Measurements from ENCODE around the gene NHERF1.

NHERF1 gene

DNA sequence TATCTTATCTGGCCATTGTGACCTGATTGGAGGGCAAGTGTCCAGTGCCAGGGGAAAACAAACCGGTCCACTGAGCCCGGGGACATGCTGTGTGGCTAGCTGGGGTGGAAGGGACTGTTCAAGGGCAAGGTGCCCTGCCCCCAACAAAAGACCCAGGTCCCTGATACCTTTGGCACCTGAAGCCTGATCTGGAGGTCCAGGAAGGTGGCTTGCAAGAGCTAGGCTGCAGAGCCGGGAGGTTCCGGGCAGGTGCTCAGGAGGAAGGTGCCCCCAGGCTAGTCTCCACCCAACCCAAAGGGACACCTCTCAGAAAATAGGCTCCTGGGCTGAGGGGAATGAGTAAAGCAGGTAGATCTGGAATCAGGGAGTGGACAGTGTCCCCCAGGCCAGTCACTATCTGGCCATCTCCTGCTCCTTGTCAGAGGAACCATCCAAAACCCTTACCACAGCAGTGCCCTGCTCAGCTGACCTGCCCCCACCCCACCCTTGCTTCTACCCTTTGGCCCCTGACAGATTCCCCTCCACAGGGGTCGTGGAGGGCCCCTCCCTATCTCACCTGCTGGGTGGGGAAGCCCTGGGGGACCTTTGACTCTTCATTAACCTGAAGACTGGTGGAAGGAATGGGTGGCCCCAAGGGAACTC lies 21.5 kb downstream of the NHERF1 start:
- no peak for DNase-seq

GRCh38 chr17:74770498-74771318 lies 22.3 kb downstream of the NHERF1 start:
- DNase-seq: peak; percentile 77

DNA sequence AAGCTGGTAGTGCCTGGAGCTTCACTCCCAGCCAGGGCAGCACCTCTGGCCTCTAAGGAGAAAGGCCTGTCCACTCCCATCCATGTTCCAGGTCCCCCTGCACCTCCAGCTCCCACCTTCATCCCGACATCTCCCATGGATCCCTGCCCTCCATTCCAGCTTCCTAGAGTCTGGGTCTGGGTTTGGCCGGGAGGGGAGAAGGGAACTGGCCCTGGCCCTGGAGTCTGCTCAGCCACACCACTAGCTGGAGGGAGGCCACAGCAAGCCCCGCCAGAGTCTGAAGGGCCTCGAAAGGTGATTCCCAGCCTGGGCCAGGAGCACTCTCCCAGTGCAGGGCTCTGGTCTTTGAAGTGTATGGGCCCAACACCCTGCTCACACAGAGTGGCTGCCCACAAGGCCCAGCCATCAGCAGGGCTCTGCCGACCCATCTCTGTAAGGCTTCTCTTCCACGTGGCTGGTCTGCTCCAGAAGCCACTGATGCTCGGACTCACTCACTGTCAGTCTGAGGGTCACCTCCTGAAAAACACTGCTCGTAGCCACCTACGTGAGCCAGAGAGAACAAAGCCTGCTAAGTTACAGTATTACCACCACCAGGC lies 23.0 kb downstream of the NHERF1 start:
- DNase-seq: no peak

GRCh38 chr17:74772053-74772452 lies 23.6 kb downstream of the NHERF1 start:
- no peak for DNase-seq

DNA sequence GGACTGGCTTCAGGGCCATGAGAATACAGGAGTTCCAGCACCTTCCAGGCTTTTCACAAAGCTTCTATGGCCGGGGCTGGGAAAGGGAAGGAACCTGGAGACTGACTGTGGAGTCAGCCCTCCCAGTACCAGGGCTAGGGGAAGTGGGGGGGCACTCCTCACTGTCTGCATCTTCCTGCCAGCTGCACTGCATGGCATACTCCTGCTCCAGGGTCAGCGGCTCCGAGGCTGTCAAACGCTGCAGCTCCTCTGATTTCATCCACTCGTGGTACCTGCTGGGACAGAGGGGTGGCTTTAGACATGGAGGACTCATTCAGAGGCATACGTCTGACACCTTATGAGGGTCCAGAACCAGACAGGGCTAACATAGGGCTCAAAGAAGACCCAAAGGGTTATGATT lies 25.0 kb downstream of the NHERF1 start:
- DNase-seq: no peak

DNA sequence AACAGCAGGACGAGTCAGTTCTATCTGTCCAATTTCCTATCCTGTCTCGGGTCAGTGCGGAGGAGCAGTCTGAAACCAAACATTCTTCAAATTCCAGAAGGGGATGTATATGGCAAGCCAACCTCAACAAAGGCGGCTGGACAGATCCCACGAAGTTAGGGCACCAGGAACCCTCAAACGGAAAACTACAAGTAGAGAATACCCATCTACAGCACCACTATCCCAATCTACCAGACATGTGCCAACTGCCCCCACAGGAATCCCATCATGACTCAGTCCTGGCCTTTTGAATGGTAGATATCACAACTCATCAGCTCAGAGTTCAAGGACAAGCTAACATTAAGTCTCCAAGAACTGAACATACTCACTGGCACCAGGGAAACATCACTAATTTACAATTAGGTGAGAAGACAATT lies 25.5 kb downstream of the NHERF1 start:
- no peak for DNase-seq

DNA sequence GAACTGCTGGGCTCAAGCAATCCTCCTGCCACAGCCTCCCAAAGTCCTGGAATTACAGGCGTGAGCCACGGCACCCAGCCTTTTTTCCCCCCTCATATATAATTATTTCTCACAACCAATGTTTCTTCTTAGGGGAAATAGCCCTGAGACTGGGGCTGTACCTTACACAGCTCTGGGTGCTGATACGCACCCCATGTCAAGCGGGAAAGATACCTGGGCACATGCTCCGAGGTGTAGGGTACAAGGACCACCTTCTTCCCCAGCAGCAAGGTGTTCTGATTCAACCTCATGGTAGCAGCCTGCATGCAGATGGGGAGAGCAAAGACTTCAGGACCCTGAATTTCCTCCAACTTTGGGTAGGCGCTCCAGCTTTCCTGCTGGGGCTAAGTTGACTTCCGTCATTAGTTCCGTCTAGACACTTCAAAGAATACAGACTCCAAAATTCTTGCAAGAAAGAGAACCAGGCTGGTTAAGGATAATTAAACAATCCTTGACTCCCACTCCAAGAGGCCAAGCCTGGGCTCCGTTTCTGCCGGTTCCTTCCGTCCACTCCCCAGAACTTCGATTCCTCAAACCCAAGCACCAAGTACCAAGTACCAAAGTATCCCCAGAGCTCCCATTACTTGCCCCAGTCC lies 27.1 kb downstream of the NHERF1 start:
- no peak for DNase-seq

DNA sequence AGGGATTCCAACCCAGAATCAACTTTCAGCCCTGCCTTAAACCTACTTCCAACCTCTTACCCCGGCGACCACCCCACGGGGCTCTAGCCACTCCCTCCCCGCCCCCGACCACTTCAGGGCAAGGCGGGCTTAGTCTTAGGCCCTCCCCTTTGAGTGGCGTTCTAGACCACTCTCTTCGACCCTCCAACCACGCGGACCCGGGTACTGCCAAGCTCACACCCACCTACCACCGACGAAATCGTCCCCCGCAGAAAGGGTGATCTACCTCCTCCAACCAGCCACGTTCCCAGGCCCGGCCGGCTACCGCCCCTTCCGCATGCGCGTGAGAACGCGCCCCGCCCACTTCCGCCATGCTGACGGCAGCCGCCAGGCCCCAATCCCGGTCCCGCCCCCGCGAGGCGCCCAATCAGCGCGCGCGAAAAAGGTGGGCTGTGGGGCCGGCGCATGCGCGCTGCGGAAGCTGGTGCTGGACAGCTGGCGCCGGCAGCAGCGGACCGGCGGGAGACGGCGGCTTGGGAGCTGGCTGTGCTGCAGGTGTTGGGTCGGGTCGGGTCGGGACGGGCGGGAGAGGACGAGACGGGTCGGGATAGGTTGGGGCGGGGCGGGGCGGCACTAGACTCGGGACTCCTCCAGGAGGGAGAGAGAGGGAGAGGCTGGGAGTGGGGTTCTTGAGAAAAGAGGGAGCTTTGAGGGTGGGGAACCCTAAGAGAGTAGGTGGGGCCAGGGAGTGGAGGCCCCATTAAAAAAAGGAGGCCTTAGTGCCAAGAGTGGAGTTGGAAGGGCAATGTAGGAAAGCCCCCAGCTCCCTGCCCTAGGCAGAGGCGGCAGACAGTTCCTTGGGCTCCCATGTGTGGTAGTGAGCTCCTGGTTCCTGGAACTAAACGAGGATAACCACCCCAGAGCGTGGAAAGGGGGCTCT lies 27.9 kb downstream of the NHERF1 start, which contains the start of gene NAT9:
Gene NAT9 (minus strand): TSS at position 302 of the 919 bp plus-strand sequence. CDS start 647 bp downstream, outside the sequence.
- DNase-seq: peak; percentile 97

DNA sequence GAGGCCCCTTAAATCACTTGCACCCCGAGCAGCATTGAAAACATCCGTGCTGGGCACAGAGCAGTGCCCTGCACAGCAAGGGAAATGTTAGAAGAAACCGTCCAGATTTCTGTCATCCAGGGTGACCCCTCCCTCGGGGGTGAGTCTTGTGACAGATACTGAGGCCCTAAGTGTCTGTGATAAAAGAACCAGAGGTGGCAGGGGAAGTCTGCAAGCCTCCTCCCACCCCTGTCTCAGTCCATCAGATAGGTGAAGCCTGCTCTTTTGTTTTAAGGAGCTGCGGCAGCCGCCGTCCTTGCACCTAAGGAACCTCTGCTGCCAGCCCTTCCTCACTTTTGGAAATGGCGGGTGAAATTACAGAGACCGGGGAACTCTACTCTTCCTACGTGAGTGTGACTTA lies 28.6 kb downstream of the NHERF1 start:
- no peak for DNase-seq

DNA sequence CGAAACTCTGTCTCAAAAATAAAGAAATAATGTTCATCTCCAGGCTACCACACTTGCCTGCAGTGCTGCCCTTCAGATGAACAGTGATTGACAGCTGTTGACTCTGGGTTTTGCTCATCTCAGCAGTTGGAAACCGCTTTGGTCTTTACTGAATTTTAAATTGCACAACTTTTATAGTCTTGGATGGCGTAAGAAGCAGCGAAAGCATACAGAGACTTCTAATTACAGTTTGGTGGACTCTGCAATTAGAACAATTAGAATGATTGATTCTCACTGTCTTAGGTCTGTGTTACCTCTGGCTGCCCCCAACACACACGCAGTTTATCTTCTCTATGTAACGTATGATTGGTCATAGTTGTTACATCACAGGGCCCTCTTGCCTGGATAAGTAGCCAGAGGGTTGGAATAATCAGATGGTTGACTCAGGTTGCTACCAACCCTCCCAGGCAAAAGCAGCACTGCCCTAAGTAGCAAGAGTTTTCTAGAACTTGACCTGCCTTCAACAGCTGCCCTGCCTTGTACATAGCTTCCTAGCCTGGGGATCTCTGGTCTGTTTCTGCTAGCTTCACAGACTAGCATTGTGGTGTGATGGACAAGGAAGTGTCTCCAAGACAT lies 29.6 kb downstream of the NHERF1 start:
- DNase-seq: no peak

- DNase-seq: no peak
These were observed 30.5 kb downstream of the NHERF1 start for GRCh38 chr17:74778960-74779359.

GRCh38 chr17:74779501-74779900 lies 31.1 kb downstream of the NHERF1 start:
- no peak for DNase-seq

- peak; percentile 88 for DNase-seq
These were observed 31.5 kb downstream of the NHERF1 start for GRCh38 chr17:74779948-74780400.

GRCh38 chr17:74780443-74781238 lies 32.2 kb downstream of the NHERF1 start:
- peak; percentile 48 for DNase-seq

DNA sequence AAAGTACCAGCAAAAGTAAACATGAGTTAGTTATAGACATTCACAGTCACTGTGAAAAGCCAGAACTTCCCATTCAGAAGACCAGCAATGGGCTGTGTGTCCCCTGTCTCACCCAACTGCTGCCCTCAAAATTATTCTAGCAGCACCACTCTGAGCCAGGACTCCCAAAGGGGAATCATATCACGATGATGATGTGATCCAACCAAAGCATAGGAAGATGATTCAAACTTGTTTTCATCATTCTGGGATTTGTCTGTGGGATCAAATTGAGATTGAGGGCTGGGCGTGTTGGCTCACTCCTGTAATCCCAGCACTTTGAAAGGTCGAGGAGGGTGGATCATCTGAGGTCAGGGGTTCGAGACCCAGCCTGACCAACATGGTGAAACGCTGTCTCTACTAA lies 34.1 kb downstream of the NHERF1 start:
- DNase-seq: no peak

- no peak for DNase-seq
These were observed 35.8 kb downstream of the NHERF1 start for GRCh38 chr17:74784125-74784810.

- DNase-seq: no peak
These were observed 36.9 kb downstream of the NHERF1 start for GRCh38 chr17:74785096-74785980.

DNA sequence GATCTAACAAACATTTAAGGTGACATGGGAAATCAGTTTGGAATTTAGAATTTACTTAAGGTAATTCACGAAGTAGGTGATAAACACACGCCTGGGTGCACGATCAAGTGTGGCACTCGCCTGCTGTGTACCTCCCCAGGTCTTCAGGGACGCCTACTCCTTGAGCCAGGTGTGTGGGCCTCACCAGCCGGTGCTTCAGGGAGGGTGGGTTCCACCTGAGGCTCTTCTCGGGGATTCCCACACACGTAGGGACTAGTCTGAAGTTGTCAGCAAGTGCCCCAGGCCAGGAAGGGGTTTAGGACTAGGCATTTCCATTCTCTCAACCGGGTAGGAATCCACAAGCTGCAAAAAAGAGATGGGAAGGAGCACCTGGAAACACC lies 37.5 kb downstream of the NHERF1 start:
- no peak for DNase-seq

GRCh38 chr17:74786431-74787055 lies 38.1 kb downstream of the NHERF1 start:
- peak; percentile 68 for DNase-seq
